Esophagus squamous epithelium (tissue), 4 donors: ENCODE results near the gene ENOX1.

Source experiments
- POLR2A ChIP-seq, 4 donors: fragments of 450-650 bp; IDR thresholded peaks; one replicate each; pipeline ENCODE4 v1.6.1; 2017; ENCODE audit warnings: antibody characterized with exemption in 4 of 4, mild to moderate bottlenecking in 4 of 4, moderate library complexity in 3 of 4
- TF ChIP-seq, protein P1 (sequence below), 6 experiments: fragments of 450-650 bp in 4 of 6; fragments of 200-600 bp in 2 of 6; sonication (generic) in 2 of 6; IDR thresholded peaks; one replicate each; pipeline ENCODE4 v1.5.1; 2016 to 2019; ENCODE audit warnings: antibody characterized with exemption in 6 of 6, mild to moderate bottlenecking in 4 of 6, moderate library complexity in 4 of 6

DNA sequence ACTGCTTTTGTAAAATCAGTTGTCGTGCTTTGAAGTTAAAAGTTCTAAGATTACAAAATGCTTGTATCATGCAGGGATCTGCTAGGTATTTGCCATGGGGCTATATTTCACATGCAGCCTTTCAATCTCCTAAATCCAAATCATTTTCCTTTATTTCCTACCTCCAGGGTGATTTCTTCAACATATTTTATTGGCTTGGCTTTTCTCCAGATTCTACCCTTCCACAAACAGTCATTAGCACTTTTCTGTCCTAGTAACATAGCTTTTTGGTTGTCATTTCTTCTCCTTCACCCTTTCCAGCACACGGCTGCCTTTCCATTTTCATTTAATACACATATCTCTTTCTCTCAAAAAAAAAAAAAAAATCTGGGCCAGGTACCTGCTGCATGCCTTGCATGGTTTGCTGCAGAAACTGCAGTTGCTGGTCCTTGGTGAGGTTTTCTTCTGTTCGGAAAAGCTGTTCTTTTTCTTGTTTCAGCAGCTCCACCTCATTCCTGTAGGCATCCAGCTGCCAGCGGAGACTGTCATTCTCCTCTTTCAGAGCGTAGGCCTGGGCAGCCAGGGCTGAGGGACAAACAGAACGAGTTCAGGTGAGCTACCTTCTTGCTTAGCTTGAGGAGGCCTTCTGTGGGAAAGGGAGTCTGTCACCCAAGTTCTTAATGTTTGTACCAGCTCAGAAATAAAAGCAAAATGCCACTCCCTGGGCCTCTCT, 488.6 kb downstream of the ENOX1 start:
- TF ChIP-seq, protein P1, sequence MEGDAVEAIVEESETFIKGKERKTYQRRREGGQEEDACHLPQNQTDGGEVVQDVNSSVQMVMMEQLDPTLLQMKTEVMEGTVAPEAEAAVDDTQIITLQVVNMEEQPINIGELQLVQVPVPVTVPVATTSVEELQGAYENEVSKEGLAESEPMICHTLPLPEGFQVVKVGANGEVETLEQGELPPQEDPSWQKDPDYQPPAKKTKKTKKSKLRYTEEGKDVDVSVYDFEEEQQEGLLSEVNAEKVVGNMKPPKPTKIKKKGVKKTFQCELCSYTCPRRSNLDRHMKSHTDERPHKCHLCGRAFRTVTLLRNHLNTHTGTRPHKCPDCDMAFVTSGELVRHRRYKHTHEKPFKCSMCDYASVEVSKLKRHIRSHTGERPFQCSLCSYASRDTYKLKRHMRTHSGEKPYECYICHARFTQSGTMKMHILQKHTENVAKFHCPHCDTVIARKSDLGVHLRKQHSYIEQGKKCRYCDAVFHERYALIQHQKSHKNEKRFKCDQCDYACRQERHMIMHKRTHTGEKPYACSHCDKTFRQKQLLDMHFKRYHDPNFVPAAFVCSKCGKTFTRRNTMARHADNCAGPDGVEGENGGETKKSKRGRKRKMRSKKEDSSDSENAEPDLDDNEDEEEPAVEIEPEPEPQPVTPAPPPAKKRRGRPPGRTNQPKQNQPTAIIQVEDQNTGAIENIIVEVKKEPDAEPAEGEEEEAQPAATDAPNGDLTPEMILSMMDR (IDR thresholded peaks at IDR 0.05) = no peak
- no peak for TF ChIP-seq POLR2A (IDR thresholded peaks at IDR 0.05)
